Breast epithelium (tissue), 4 donors: ENCODE results near the gene MYOM3. TPM values are rescaled to one million over a fixed set of nuclear protein-coding genes. Genes with fewer than 3 reads are reported as not detected.
A peak's percentile ranks its signal among the peaks of the same experiment; 100 is the strongest.

Source experiments
- DNase-seq, 2 donors: peaks; one replicate each; pipeline ENCODE4 v3.0.0-alpha.2; 2019; ENCODE audit warnings: low spot score in 2 of 2
- H3K27ac ChIP-seq, 2 donors: fragments of 200-600 bp; sonication (generic) in 1 of 2; one replicate each; pipeline ENCODE4 v1.5.1; 2016 to 2019; ENCODE audit warnings: mild to moderate bottlenecking in 1 of 2
- H3K27me3 ChIP-seq, 2 donors: fragments of 200-600 bp; sonication (generic) in 1 of 2; one replicate each; pipeline versions ENCODE4 v1.5.1 to v1.6.0; 2017 to 2019; ENCODE audit warnings: control low read depth in 1 of 2, mild to moderate bottlenecking in 1 of 2
- H3K36me3 ChIP-seq: fragments of 200-600 bp; one replicate; pipeline ENCODE4 v1.5.1; 2019
- H3K4me1 ChIP-seq, 2 donors: fragments of 200-600 bp; sonication (generic); one replicate each; pipeline ENCODE4 v1.5.1; 2016 to 2019; ENCODE audit warnings: control low read depth in 1 of 2
- H3K4me3 ChIP-seq, 3 donors: fragments of 200-600 bp; sonication (generic); 1 replicate in 2 of 3; 2 replicates in 1 of 3; pipeline ENCODE4 v1.5.1; 2016 to 2019; ENCODE audit warnings: mild to moderate bottlenecking in 3 of 3, moderate library complexity in 2 of 3
- H3K9me3 ChIP-seq, 2 donors: fragments of 200-600 bp; sonication (generic) in 1 of 2; one replicate each; pipeline ENCODE4 v1.5.1; 2016 to 2019; ENCODE audit warnings: control low read depth in 1 of 2
- POLR2A ChIP-seq: fragments of 450-650 bp; IDR thresholded peaks from one replicate; pipeline ENCODE4 v1.6.1; 2016; ENCODE audit warnings: antibody characterized with exemption, mild to moderate bottlenecking, moderate library complexity
- POLR2AphosphoS5 ChIP-seq, 3 donors: sonication (generic); formaldehyde crosslinking; IDR thresholded peaks; one replicate each; pipeline ENCODE4 v1.6.1; 2017; ENCODE audit warnings: antibody characterized with exemption in 3 of 3
- intact Hi-C: fragments of 100-400 bp; cut with DNase I; formaldehyde crosslinking; loops from one replicate; pipeline ENCODE4 v1.15.1; 2023; ENCODE audit warnings: low total_unique reads
- total RNA-seq, 3 donors: library from RNA; depleted of rRNA; stranded (reverse); fragments of >200 nt; gene quantifications; one replicate each; pipeline ENCODE4 v1.1.0, GENCODE V29; 2016
- TF ChIP-seq, protein P1 (sequence below), 3 donors: fragments of 450-650 bp; IDR thresholded peaks; one replicate each; pipeline ENCODE4 v1.5.1; 2016 to 2017; ENCODE audit warnings: antibody characterized with exemption in 3 of 3, mild to moderate bottlenecking in 3 of 3, moderate library complexity in 3 of 3

Gene MYOM3
- total RNA-seq, 3 donors from 2014 or later = 0.32 to 0.98 (median 0.59) TPM

DNA sequence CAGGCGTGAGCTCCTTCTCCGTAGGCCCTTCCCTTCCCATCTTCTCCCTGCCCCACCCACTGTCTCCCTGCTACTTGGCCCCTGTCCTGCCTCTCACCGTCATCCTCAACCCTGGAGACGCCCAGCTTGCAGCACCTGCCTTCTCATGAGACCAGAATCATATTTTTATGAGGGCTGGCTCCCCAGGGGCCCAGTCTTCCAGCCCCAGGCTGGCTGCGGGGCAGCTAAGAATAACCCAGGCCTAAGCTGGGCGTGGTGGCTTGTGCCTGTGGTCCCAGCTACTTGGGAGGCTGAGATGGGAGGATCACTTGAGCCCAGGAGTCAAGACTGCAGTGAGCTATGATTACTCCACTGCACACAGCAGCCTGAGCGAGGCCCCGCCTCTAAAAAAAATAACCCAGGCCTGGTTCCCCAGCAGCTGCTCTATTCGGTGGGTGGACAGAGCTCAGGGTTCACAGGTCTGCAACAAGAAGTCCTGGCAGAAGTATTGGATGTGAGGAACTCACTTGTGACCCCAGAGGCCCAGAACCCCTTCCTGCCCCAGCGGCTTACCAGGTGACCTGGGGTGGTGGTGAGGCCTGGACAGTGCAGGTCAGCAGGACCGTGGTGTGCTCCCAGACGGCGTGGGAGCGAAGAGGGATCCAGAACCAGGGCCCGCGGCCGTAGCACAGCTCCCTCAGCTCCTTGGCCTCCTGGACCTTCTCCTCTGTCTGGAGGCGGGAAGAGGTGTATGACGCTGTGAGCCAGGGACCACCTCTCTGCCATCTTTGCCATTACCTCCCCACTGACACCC lies 6.4 kb downstream of the MYOM3 start:
- intact Hi-C loops = no loop called here
- TF ChIP-seq POLR2AphosphoS5 (IDR thresholded peaks at IDR 0.05) = no peak
- no peak for TF ChIP-seq POLR2A
- TF ChIP-seq, protein P1, sequence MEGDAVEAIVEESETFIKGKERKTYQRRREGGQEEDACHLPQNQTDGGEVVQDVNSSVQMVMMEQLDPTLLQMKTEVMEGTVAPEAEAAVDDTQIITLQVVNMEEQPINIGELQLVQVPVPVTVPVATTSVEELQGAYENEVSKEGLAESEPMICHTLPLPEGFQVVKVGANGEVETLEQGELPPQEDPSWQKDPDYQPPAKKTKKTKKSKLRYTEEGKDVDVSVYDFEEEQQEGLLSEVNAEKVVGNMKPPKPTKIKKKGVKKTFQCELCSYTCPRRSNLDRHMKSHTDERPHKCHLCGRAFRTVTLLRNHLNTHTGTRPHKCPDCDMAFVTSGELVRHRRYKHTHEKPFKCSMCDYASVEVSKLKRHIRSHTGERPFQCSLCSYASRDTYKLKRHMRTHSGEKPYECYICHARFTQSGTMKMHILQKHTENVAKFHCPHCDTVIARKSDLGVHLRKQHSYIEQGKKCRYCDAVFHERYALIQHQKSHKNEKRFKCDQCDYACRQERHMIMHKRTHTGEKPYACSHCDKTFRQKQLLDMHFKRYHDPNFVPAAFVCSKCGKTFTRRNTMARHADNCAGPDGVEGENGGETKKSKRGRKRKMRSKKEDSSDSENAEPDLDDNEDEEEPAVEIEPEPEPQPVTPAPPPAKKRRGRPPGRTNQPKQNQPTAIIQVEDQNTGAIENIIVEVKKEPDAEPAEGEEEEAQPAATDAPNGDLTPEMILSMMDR (IDR thresholded peaks at IDR 0.05) = no peak
- Histone ChIP-seq H3K36me3 (no peaks in the 10 kb centered on the region), H3K4me3 (no peak overlapping the region), H3K27me3 (no peaks in the 10 kb centered on the region), H3K27ac (no peak overlapping the region), H3K9me3 (no peaks in the 10 kb centered on the region), H3K4me1 (no peaks in the 10 kb centered on the region)
- DNase-seq = no peak

DNA sequence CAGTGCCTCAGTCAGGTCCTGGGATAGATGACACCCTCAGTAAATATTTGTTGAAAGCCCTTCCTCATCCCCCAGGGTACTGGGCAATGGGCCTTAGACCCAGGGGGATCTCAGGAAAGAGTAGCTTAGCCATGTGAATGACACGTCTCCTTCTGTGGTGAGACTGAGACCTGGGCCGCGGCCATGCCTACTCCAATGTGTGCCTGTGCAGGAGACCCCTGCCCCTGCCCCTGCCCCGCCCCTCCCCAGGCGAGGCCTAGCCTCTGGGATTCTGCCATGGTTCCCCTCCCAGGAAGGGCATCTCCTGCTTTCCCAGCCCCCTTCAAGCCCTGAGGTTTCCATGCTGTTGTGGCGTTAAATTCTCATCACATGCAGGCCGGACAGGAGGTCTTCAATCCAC lies 7.1 kb downstream of the MYOM3 start:
- no peak overlapping the region for H3K27ac ChIP-seq
- no peaks in the 10 kb centered on the region for H3K27me3 ChIP-seq
- no peak for TF ChIP-seq POLR2A
- TF ChIP-seq, protein P1 (IDR thresholded peaks at IDR 0.05) = no peak
- TF ChIP-seq POLR2AphosphoS5 (IDR thresholded peaks at IDR 0.05) = no peak
- no peak overlapping the region for H3K4me3 ChIP-seq
- DNase-seq = no peak
- H3K9me3 ChIP-seq = no peaks in the 10 kb centered on the region
- H3K36me3 ChIP-seq = no peaks in the 10 kb centered on the region
- no peaks in the 10 kb centered on the region for H3K4me1 ChIP-seq
- intact Hi-C loops = no loop called here

DNA sequence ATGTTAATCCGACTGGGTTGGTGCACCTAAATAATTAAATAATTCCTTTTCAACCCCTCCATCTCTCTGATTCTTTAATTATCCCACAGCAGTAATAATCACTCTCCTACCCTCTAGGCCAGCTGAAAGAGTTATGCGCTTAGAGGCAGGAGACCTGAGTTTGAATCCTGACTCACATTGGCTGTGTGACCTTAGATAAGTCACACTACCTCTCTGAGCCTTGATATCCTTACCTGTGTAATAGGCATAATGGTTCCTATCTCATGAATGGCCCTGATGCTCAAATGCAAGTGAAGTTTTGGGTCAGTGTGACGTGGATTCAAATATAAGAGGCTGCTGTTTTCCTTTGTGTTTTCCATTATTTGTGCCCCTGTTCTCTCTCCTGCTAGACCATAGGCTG lies 8.1 kb downstream of the MYOM3 start:
- DNase-seq = no peak
- H3K27ac ChIP-seq = no peak overlapping the region
- no peak overlapping the region for H3K4me3 ChIP-seq
- intact Hi-C loops = no loop called here
- no peaks in the 10 kb centered on the region for H3K36me3 ChIP-seq
- H3K27me3 ChIP-seq = no peaks in the 10 kb centered on the region
- no peak for TF ChIP-seq POLR2A
- TF ChIP-seq, protein P1 (IDR thresholded peaks at IDR 0.05) = no peak
- no peak for TF ChIP-seq POLR2AphosphoS5 (IDR thresholded peaks at IDR 0.05)
- no peaks in the 10 kb centered on the region for H3K9me3 ChIP-seq
- H3K4me1 ChIP-seq = no peaks in the 10 kb centered on the region

DNA sequence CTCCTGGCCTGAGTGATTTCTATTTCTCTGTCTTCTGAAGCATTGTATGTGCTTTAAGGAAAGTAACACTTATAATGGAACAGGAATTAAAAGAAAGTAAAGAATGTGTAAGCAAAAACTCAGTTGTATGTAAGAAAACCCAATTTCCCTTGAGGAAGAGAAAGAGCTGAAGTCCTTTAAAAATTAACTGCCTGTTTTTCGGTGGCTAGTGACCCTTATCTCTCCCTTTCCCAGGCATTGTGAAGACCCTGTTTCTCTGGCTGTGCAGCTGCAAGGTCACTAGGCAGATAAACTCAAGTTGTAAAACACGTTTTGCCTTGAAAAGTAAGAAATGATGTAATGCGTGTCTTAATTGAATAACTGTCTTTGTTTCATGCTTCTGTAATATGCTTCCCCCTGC lies 8.5 kb downstream of the MYOM3 start:
- Histone ChIP-seq H3K4me1 (no peaks in the 10 kb centered on the region), H3K27ac (peak overlapping the region; percentile 31 to 73), H3K36me3 (no peaks in the 10 kb centered on the region), H3K27me3 (no peaks in the 10 kb centered on the region), H3K4me3 (no peak overlapping the region), H3K9me3 (no peaks in the 10 kb centered on the region)
- intact Hi-C loops = no loop called here
- DNase-seq = no peak
- TF ChIP-seq POLR2A (no peak), POLR2AphosphoS5 (IDR thresholded peaks at IDR 0.05) (no peak)
- TF ChIP-seq, protein P1 (IDR thresholded peaks at IDR 0.05) = no peak

DNA sequence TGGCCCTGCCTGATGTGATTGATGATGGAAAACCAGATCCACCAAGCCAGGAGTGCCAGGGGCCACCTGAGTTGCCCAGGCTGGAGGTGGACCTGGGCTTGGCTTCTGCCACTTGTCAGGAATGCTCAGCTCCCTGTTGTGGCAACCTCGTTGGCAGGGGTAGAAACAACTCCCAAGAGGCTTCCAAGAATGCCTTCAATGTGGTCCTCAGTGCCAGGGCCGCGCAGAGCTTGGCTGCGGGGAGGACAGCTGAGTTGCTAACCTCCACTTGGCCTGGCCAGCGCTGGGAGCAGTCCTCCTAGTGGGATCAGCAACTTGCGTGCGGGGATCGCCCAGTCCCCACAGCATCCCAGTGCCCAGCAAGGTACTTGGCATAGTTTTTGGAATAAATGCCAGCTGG lies 9.0 kb downstream of the MYOM3 start:
- no peak for TF ChIP-seq POLR2A
- TF ChIP-seq POLR2AphosphoS5 (IDR thresholded peaks at IDR 0.05) = peak in 2 of 3 donors; percentile 26 to 37
- TF ChIP-seq, protein P1 (IDR thresholded peaks at IDR 0.05) = no peak
- Histone ChIP-seq H3K27ac (peak overlapping the region; percentile 31 to 73), H3K27me3 (no peaks in the 10 kb centered on the region), H3K4me3 (no peak overlapping the region), H3K36me3 (no peaks in the 10 kb centered on the region), H3K9me3 (no peaks in the 10 kb centered on the region), H3K4me1 (no peaks in the 10 kb centered on the region)
- peak; percentile 58 to 86 for DNase-seq
- intact Hi-C loops = no loop called here
